ENCODE measurements around the gene ROR1.

Gene ROR1

GRCh38 chr1:63859480-63860275 lies 85.9 kb downstream of the ROR1 start:
- DNase-seq (ENCODE audit: low spot score) = no peak

DNA sequence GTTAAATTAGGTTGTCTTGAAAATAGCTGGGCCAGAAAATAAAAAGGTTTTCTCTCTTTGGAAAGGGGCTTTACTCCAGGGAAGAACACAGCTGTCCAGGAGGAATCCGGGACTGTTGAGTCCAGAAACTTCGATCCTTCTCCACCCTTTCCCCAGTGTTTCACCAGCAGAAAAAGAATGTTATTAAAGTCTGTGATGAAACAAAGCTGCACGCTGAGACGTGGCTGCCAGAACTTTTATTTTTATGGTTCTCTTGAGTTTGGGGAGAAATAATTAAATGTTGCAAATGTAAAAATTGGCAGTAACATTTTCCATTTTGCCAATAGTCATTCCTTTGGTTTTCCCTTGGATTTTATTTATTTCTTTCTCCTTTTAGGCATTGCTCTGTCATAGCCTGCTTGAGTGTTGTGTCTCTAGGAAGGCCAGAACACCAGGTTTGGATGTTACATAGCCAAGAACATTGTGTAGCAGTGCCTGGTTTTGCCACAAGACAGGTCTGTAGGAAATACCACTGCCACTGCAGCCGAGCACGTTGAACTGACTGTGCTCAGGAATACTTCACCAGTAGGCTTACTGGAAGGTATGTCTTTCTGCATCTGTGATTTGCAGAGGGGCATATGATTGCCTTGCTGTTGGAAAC lies 87.4 kb downstream of the ROR1 start:
- no peak for DNase-seq (ENCODE audit: low spot score)

- DNase-seq (ENCODE audit: low spot score) = no peak
Measured at GRCh38 chr1:63863145-63863544, 89.3 kb downstream of the ROR1 start.

GRCh38 chr1:63864224-63864641 lies 90.4 kb downstream of the ROR1 start:
- no peak for DNase-seq (ENCODE audit: low spot score)

- no peak for DNase-seq (ENCODE audit: low spot score)
Measured at GRCh38 chr1:63865561-63865960, 91.7 kb downstream of the ROR1 start.

DNA sequence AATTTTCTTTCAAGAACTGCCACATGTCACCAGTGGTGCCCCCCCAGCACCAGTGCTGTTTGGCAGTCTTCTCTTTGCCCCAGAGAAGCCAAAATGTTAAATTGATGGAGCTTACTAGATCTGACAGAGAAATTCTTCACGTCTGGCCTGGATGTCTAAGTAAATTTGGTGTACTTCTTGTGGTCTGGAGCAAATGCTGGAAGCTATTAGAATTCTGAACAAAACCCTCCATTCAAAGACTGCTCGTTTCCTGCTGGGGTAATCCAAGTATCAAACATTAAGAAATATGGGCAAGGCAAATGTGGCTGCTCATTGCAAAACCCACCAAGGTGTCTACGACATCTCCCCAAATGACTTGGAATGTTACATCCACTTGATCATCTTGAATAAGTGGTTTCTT lies 92.3 kb downstream of the ROR1 start:
- DNase-seq (ENCODE audit: low spot score) = no peak

- no peak for DNase-seq (ENCODE audit: low spot score)
Measured at GRCh38 chr1:63867429-63868176, 93.8 kb downstream of the ROR1 start.

DNA sequence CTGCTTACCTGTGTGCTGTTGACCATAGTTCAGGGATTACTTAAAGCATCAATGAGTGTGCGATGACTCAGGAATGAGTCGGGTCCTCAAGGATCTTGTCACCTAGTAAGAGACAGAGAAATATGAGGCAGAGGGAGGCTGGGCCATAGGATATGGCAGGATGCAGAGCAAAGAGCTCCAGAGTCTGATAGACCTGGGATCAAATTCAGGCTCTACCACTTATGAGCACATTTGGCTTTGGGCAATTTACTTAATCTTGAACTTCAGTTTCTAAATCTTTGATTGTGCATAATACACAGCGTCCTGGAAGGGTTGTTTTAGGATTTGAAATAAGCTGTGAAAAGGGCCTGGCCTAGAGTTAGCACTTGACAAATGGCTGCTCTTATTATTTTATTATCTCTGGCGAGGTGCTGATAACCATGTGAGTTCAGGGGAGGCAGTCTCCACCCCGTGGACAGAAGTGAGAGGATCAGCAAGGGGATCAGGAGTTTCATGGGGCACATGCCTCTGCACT lies 94.5 kb downstream of the ROR1 start:
- DNase-seq (ENCODE audit: low spot score) = no peak

GRCh38 chr1:63870152-63870551 lies 96.3 kb downstream of the ROR1 start:
- no peak for DNase-seq (ENCODE audit: low spot score)

- DNase-seq (ENCODE audit: low spot score) = no peak
Measured at GRCh38 chr1:63871463-63871862, 97.6 kb downstream of the ROR1 start.

- no peak for DNase-seq (ENCODE audit: low spot score)
Measured at GRCh38 chr1:63873751-63874150, 99.9 kb downstream of the ROR1 start.

- no peak for DNase-seq (ENCODE audit: low spot score)
Measured at GRCh38 chr1:63874278-63874880, 100.6 kb downstream of the ROR1 start.

DNA sequence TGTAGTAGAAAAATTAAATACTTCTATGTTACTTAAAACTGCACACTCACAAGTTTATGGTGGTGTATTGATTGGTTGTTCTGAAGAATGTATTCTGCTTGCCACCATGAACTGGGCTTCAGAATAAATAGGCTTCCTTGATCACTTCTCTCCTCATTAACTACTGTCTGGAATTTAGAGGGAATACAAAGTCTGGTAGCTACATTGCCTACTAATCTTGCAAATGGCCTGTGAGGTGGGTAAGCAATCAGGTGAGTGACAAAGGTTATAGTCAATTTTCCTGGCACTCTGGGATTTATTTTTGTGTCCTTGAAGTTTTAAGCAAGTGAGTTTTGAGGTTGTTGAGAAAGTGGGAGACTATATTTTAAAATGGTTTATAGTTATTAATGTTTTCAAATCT lies 101.8 kb downstream of the ROR1 start:
- DNase-seq (ENCODE audit: low spot score) = no peak

GRCh38 chr1:63877021-63877767 lies 103.4 kb downstream of the ROR1 start:
- no peak for DNase-seq (ENCODE audit: low spot score)

DNA sequence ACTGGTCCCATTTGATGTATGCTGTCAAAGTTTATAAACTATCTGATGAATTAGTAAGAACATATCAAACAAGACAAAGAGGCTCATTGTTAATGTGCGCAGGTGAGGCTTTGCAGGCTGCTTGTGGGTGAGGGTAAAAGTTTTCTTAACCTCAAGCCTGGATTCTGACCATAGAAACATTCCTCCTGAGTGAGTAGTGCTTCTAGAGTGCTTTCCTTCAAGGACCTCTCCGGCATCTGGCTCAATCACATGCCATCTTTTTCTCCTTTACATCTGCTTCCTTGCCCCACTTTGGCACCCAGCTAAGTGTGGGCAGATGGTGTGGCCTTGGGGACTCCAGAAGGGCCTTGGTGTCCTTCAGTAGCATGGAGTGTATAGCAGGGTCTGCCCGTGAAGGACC lies 104.0 kb downstream of the ROR1 start:
- DNase-seq (ENCODE audit: low spot score) = no peak

GRCh38 chr1:63878932-63879331 lies 105.1 kb downstream of the ROR1 start:
- DNase-seq (ENCODE audit: low spot score) = no peak

- DNase-seq (ENCODE audit: low spot score) = no peak
Measured at GRCh38 chr1:63880958-63881576, 107.2 kb downstream of the ROR1 start.

GRCh38 chr1:63882048-63882704 lies 108.4 kb downstream of the ROR1 start:
- DNase-seq (ENCODE audit: low spot score) = no peak

DNA sequence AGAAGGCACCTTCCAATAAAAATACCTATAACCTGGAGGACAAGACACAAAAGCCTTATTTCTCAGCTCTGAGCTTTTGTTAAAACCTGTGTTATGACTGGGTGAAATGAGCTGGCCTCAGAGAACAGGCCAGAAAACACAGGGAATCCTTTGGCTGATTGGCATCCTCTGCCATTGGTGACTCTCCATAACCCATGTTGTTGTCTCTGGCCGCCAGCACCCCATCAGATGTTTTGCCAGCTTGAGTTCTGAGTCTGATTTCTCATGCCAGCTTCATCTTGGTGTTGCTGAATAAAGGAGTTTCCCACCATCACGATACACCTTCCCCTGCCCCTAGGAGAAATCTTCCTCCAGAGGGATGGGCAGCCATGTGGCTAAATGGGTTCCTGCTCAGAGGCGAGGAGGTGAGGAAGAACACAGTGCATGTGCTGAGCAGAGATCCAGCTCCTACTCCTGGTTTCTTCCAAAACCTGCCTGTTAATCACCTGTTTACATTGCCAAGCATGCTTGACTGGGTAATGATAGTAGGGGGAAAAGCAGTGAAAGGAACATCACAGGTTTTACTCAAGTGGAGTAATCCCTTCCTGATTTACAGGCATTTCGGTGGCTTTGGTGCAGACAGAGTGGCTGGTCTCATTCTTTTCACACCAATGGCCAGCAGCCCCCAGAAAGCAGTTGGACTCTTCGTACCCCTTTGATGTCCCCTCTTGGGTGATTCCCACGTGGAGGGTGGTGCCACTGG lies 109.8 kb downstream of the ROR1 start:
- no peak for DNase-seq (ENCODE audit: low spot score)

- no peak for DNase-seq (ENCODE audit: low spot score)
Measured at GRCh38 chr1:63884486-63884885, 110.7 kb downstream of the ROR1 start.

Data from HuH-7 (cell line).